A549 (cell line): Measurements from ENCODE around the gene UHRF2. TPM values are rescaled to one million over a fixed set of nuclear protein-coding genes. Genes with fewer than 3 reads are reported as not detected.

ENCODE experiments used
- ATAC-seq, 2 experiments: fragments of 200-7000 bp in 1 of 2; fragments of >200 bp in 1 of 2; cut with Nextera tagmentation in 1 of 2; cut with Tn5 transposase in 1 of 2; 3 replicates each; pipeline versions ENCODE4 v1.8.0 to v1.9.1; 2018 to 2020; ENCODE audit warnings: mild to moderate bottlenecking in 1 of 2, moderate library complexity in 1 of 2
- CTCF ChIA-PET: fragments of 300-600 bp; sonication (Branson Sonifier 250); formaldehyde crosslinking; extraction: SDS; loops from one replicate; lab custom pipeline; 2021; ENCODE audit warnings: antibody characterized with exemption, inconsistent platforms; lab: Yijun Ruan, JAX
- POLR2A ChIA-PET: fragments of 350-600 bp; formaldehyde crosslinking; extraction: SDS; loops from one replicate; lab custom pipeline; 2021; ENCODE audit warnings: antibody characterized with exemption, inconsistent platforms; lab: Yijun Ruan, JAX
- DNase-seq, 2 experiments: peaks; one replicate each; pipeline versions ENCODE4 v3.0.0 to v3.0.0-alpha.2; 2011 to 2016; ENCODE audit warnings: low read depth in 1 of 2, low spot score in 1 of 2
- FAIRE-seq: peaks from 2 replicates; lab custom pipeline; 2011; peaks lifted over from hg19 to GRCh38; lab: Jason Lieb, UNC
- H3K27ac ChIP-seq, 2 experiments: fragments of >200 bp; sonication (Bioruptor Twin); formaldehyde crosslinking; 3 replicates each; pipeline ENCODE4 v1.5.1; 2016 to 2017
- H3K4me1 ChIP-seq: fragments of >200 bp; sonication (Bioruptor Twin); formaldehyde crosslinking; 3 replicates; pipeline ENCODE4 v1.6.1; 2016
- H3K4me2 ChIP-seq: fragments of >200 bp; sonication (Bioruptor Twin); formaldehyde crosslinking; 3 replicates; pipeline ENCODE4 v1.6.1; 2016
- H3K4me3 ChIP-seq: fragments of >200 bp; sonication (Bioruptor Twin); formaldehyde crosslinking; 3 replicates; pipeline ENCODE4 v1.5.1; 2016
- H3K9me3 ChIP-seq: fragments of >200 bp; sonication (Bioruptor Twin); formaldehyde crosslinking; 3 replicates; pipeline ENCODE4 v1.6.1; 2016
- CBX8 ChIP-seq: fragments of 200-600 bp; sonication (generic); IDR thresholded peaks from 2 replicates; pipeline ENCODE4 v1.6.1; 2016
- CEBPB ChIP-seq, 2 experiments: fragments of >200 bp in 1 of 2; sonication (Bioruptor Twin) in 1 of 2; formaldehyde crosslinking in 1 of 2; IDR thresholded peaks; 2 replicates each; pipeline ENCODE4 v1.6.1; 2012 to 2016
- CHD2 ChIP-seq: fragments of 150-350 bp; IDR thresholded peaks from 2 replicates; pipeline ENCODE4 v1.6.1; 2014; ENCODE audit warnings: low read length; ENCODE audit not compliant: partially characterized antibody
- CHD4 ChIP-seq: fragments of 200-600 bp; sonication (generic); IDR thresholded peaks from 2 replicates; pipeline ENCODE4 v1.6.1; 2016; ENCODE audit warnings: antibody characterized with exemption, mild to moderate bottlenecking, borderline replicate concordance
- EHF ChIP-seq: fragments of 250-450 bp; sonication (Bioruptor Pico); IDR thresholded peaks from 2 replicates; pipeline ENCODE4 v1.5.0; 2020; ENCODE audit warnings: mild to moderate bottlenecking
- ELK1 ChIP-seq: fragments of 150-350 bp; IDR thresholded peaks from 2 replicates; pipeline ENCODE4 v1.6.1; 2014; ENCODE audit warnings: low read depth, mild to moderate bottlenecking, low read length
- EP300 ChIP-seq, 2 experiments: fragments of >200 bp; sonication (Bioruptor Twin); formaldehyde crosslinking; IDR thresholded peaks; 2 replicates in 1 of 2; 3 replicates in 1 of 2; pipeline ENCODE4 v1.6.1; 2016 to 2017
- ESRRA ChIP-seq: fragments of 150-350 bp; IDR thresholded peaks from 2 replicates; pipeline ENCODE4 v1.6.1; 2014; ENCODE audit warnings: mild to moderate bottlenecking, low read length, borderline replicate concordance
- FOSL2 ChIP-seq, 2 experiments: fragments of 450-650 bp in 1 of 2; fragments of >200 bp in 1 of 2; sonication (Bioruptor Twin) in 1 of 2; formaldehyde crosslinking; IDR thresholded peaks; 2 replicates each; pipeline versions ENCODE4 v1.5.0 to v1.6.1; 2016 to 2020; ENCODE audit warnings: mild to moderate bottlenecking in 1 of 2, moderate library complexity in 1 of 2
- GATA3 ChIP-seq: IDR thresholded peaks from 2 replicates; pipeline ENCODE4 v1.6.1; 2012; ENCODE audit warnings: borderline replicate concordance
- HDAC2 ChIP-seq: fragments of 200-600 bp; sonication (generic); IDR thresholded peaks from 2 replicates; pipeline ENCODE4 v1.6.1; 2016
- HEYL ChIP-seq: fragments of 250-450 bp; sonication (Bioruptor Pico); IDR thresholded peaks from 2 replicates; pipeline ENCODE4 v1.8.0; 2021; ENCODE audit warnings: mild to moderate bottlenecking, moderate library complexity
- HMGXB4 ChIP-seq: fragments of 250-450 bp; sonication (Bioruptor Pico); IDR thresholded peaks from 2 replicates; pipeline ENCODE4 v1.5.0; 2021; ENCODE audit warnings: mild to moderate bottlenecking, moderate library complexity, borderline replicate concordance
- HOXA7 ChIP-seq: fragments of 250-450 bp; sonication (Bioruptor Pico); IDR thresholded peaks from 2 replicates; pipeline ENCODE4 v1.5.0; 2020; ENCODE audit warnings: mild to moderate bottlenecking, moderate library complexity
- HOXB13 ChIP-seq: fragments of 250-450 bp; sonication (Bioruptor Pico); IDR thresholded peaks from 2 replicates; pipeline ENCODE4 v1.5.0; 2020; ENCODE audit warnings: low read depth, mild to moderate bottlenecking, moderate library complexity
- HOXB5 ChIP-seq: fragments of 250-450 bp; sonication (Bioruptor Pico); IDR thresholded peaks from 2 replicates; pipeline ENCODE4 v1.5.0; 2020; ENCODE audit warnings: mild to moderate bottlenecking, moderate library complexity
- JUN ChIP-seq, 2 experiments: fragments of >200 bp; sonication (Bioruptor Twin); formaldehyde crosslinking; IDR thresholded peaks; 2 replicates in 1 of 2; 3 replicates in 1 of 2; pipeline ENCODE4 v1.6.1; 2016 to 2017
- KDM5A ChIP-seq: fragments of 200-600 bp; sonication (generic); IDR thresholded peaks from 2 replicates; pipeline ENCODE4 v1.6.1; 2016; ENCODE audit warnings: antibody characterized with exemption, mild to moderate bottlenecking
- NFE2L2 ChIP-seq: fragments of 150-350 bp; conservative IDR thresholded peaks from 2 replicates; pipeline ENCODE4 v1.6.1; 2014; ENCODE audit warnings: low read length
- NPAS2 ChIP-seq: fragments of 250-450 bp; sonication (Bioruptor Pico); IDR thresholded peaks from 2 replicates; pipeline ENCODE4 v1.8.0; 2022; ENCODE audit warnings: mild to moderate bottlenecking, moderate library complexity, borderline replicate concordance
- PBX3 ChIP-seq: IDR thresholded peaks from 2 replicates; pipeline ENCODE4 v1.6.1; 2012
- PHF8 ChIP-seq: fragments of 200-600 bp; sonication (generic); IDR thresholded peaks from 2 replicates; pipeline ENCODE4 v1.6.1; 2016; ENCODE audit warnings: low read depth, mild to moderate bottlenecking, antibody characterized with exemption, moderate library complexity, borderline replicate concordance
- POLR2A ChIP-seq: IDR thresholded peaks from 2 replicates; pipeline ENCODE4 v1.6.1; 2012; ENCODE audit warnings: mild to moderate bottlenecking, low read length
- RAD21 ChIP-seq, 2 experiments: fragments of >200 bp in 1 of 2; sonication (Bioruptor Twin) in 1 of 2; formaldehyde crosslinking in 1 of 2; IDR thresholded peaks in 1 of 2; conservative IDR thresholded peaks in 1 of 2; 2 replicates in 1 of 2; 3 replicates in 1 of 2; pipeline ENCODE4 v1.6.1; 2012 to 2018; ENCODE audit warnings: inconsistent platforms in 1 of 2
- RARB ChIP-seq: fragments of 250-450 bp; sonication (Bioruptor Pico); IDR thresholded peaks from 2 replicates; pipeline ENCODE4 v1.8.0; 2021; ENCODE audit warnings: mild to moderate bottlenecking, moderate library complexity
- RCOR1 ChIP-seq: fragments of 150-350 bp; IDR thresholded peaks from 2 replicates; pipeline ENCODE4 v1.6.1; 2014; ENCODE audit warnings: antibody characterized with exemption, low read length, low read depth
- SMC3 ChIP-seq: fragments of >200 bp; sonication (Bioruptor Twin); formaldehyde crosslinking; IDR thresholded peaks from 3 replicates; pipeline ENCODE4 v1.6.1; 2018; ENCODE audit warnings: inconsistent platforms
- SREBF2 ChIP-seq: fragments of 450-650 bp; IDR thresholded peaks from 2 replicates; pipeline ENCODE4 v1.6.1; 2014; ENCODE audit warnings: mild to moderate bottlenecking, moderate library complexity
- ZC3H11A ChIP-seq: fragments of 450-650 bp; IDR thresholded peaks from 2 replicates; pipeline ENCODE4 v1.6.1; 2014; ENCODE audit warnings: antibody characterized with exemption, mild to moderate bottlenecking
- WGBS: methylation state at CpG from one replicate; pipeline ENCODE4 v1.1.6; 2017; ENCODE audit errors: missing lambda C conversion rate; 5-methylcytosine and 5-hydroxymethylcytosine counted together
- polyA plus RNA-seq, 4 experiments: library from polyadenylated mRNA; depleted of rRNA in 3 of 4; stranded (reverse); fragments of >200 nt; fragmentation: RNase III in 1 of 4; extraction: RNeasy Plus Mini Kit Qiagen cat#74134 plus additional on column Dnase treatment in 1 of 4; gene quantifications; 2 replicates in 3 of 4; 3 replicates in 1 of 4; pipeline ENCODE4 v1.2.3, GENCODE V29; 2011 to 2017
- TF ChIP-seq, protein P1 (sequence below): fragments of >200 bp; sonication (Bioruptor Twin); formaldehyde crosslinking; IDR thresholded peaks from 3 replicates; pipeline ENCODE4 v1.5.1; 2016

The UHRF2 gene
- polyA plus RNA-seq, 2 of the 4 experiments (the other 2 are of a cell fraction) = 28.6 to 74.3 TPM

DNA sequence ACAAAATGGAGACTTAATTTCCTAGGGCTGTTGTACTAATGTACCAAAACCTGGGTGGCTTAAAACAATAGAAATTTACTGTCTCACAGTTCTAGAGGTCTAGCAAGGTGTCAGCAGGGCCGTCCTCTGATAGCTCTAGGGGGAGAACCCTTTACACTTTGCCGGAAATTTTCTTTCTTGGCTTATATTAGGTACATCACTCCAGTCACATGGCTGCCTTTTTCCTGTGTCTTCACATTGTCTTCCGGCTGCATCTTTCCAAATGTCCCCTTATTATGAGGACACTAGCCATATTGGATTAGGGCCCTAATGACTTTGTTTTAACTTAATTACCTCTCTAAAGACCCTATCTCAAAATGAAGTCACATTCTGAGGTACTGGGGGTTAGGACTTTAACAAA lies 5.8 kb downstream of the UHRF2 start (continued):
- TF ChIP-seq KDM5A (no peak), ELK1 (no peak), HOXB5 (CRISPR knock-in tag) (no peak), FOSL2 (IDR thresholded peaks at IDR 0.05) (no peak), FOSL2 (CRISPR knock-in tag; IDR thresholded peaks at IDR 0.05) (no peak), HOXB13 (CRISPR knock-in tag) (no peak), HOXA7 (CRISPR knock-in tag) (no peak), EP300 (IDR thresholded peaks at IDR 0.05) (no peak), EHF (CRISPR knock-in tag) (no peak), RARB (CRISPR knock-in tag) (no peak), HMGXB4 (CRISPR knock-in tag) (no peak), CHD4 (no peak), SREBF2 (no peak), NPAS2 (CRISPR knock-in tag) (no peak)

DNA sequence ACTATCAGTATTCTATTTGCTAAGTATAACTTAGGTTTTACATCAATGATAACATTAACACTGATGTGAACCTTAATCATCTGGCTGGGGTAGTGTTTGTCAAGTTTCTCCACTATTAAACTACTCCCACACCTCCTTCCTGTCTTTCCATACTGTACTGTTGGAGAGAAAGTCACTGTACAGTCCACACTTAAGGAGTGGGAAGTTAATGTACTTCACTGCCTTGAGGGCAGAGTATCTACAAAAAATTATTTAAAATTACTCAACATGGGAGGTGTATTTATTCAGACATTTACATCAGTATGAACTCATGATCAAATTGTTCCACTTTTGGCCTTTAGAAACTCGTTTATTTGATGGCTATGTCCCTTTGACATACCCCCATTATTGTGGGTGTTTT lies 11.9 kb downstream of the UHRF2 start:
- Histone ChIP-seq H3K4me1 (peaks cover 15% of the 10 kb centered on the region; the same call in 1 of the 3 replicates), H3K27ac (no peak overlapping the region), H3K9me3 (no peaks in the 10 kb centered on the region), H3K4me3 (no peak overlapping the region), H3K4me2 (no peak overlapping the region)
- ATAC-seq (no peak), FAIRE-seq (no peak), DNase-seq (no peak)
- WGBS = 70% methylated on average over 1 of the region's 1 CpG
- POLR2A ChIA-PET = interaction anchor here (2.8 kb wide), 1 partner anchor 12 kb away, joined by 11 read pairs; the partner anchor contains the start of gene UHRF2
- CTCF ChIA-PET = no interaction called here
- TF ChIP-seq CEBPB (IDR thresholded peaks at IDR 0.05) = no peak
- no peak for TF ChIP-seq PHF8
- no peak for TF ChIP-seq RCOR1
- TF ChIP-seq RARB (CRISPR knock-in tag) = no peak
- no peak for TF ChIP-seq PBX3
- TF ChIP-seq, protein P1, sequence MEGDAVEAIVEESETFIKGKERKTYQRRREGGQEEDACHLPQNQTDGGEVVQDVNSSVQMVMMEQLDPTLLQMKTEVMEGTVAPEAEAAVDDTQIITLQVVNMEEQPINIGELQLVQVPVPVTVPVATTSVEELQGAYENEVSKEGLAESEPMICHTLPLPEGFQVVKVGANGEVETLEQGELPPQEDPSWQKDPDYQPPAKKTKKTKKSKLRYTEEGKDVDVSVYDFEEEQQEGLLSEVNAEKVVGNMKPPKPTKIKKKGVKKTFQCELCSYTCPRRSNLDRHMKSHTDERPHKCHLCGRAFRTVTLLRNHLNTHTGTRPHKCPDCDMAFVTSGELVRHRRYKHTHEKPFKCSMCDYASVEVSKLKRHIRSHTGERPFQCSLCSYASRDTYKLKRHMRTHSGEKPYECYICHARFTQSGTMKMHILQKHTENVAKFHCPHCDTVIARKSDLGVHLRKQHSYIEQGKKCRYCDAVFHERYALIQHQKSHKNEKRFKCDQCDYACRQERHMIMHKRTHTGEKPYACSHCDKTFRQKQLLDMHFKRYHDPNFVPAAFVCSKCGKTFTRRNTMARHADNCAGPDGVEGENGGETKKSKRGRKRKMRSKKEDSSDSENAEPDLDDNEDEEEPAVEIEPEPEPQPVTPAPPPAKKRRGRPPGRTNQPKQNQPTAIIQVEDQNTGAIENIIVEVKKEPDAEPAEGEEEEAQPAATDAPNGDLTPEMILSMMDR = no peak
- no peak for TF ChIP-seq JUN (IDR thresholded peaks at IDR 0.05)
- TF ChIP-seq CBX8 = no peak
- TF ChIP-seq HEYL (CRISPR knock-in tag) = no peak
- no peak for TF ChIP-seq SMC3
- no peak for TF ChIP-seq RAD21 (conservative IDR thresholded peaks at IDR 0.05 in 1 of 2, IDR thresholded peaks at IDR 0.05 in 1 of 2)
- no peak for TF ChIP-seq CHD2
- no peak for TF ChIP-seq POLR2A
- no peak for TF ChIP-seq HDAC2
- no peak for TF ChIP-seq GATA3
- TF ChIP-seq CHD4 = no peak
- no peak for TF ChIP-seq ESRRA
- no peak for TF ChIP-seq ZC3H11A
- TF ChIP-seq NFE2L2 = no peak
